Stimulated activated CD4-positive, alpha-beta T cell treated with anti-CD3 and anti-CD28 coated beads, Interleukin-4, amount 100 ng/mL, for 4 hours (primary cell): ENCODE results near the gene KRTAP27-1.

Experiments
- DNase-seq, 2 experiments: peaks; one replicate each; pipeline ENCODE4 v3.0.0-alpha.2; 2020

KRTAP27-1 gene

GRCh38 chr21:30337276-30337744, at the start of gene KRTAP27-1:
Gene KRTAP27-1 (minus strand): TSS chr21:30337694. CDS start chr21:30337668, 26 bp downstream.
- DNase-seq = no peak

GRCh38 chr21:30382201-30382600, 44.7 kb upstream of the KRTAP27-1 start:
- no peak for DNase-seq

- no peak for DNase-seq
Observed at GRCh38 chr21:30372139-30372770, 34.8 kb upstream of the KRTAP27-1 start, which contains the start of gene KRTAP13-2. Gene KRTAP13-2 (minus strand): TSS chr21:30372271. CDS start chr21:30372213, 58 bp downstream.

GRCh38 chr21:30355906-30356305, 18.4 kb upstream of the KRTAP27-1 start:
- DNase-seq = no peak

GRCh38 chr21:30354308-30355005, 17.0 kb upstream of the KRTAP27-1 start:
- no peak for DNase-seq

GRCh38 chr21:30351534-30351933, 14.0 kb upstream of the KRTAP27-1 start:
- no peak for DNase-seq

- DNase-seq = no peak
Observed at GRCh38 chr21:30349572-30349971, 12.1 kb upstream of the KRTAP27-1 start.

GRCh38 chr21:30348506-30348905, 11.0 kb upstream of the KRTAP27-1 start, which contains the start of gene KRTAP23-1:
Gene KRTAP23-1 (minus strand): TSS chr21:30348606. CDS start chr21:30348606, 0 bp downstream.
- no peak for DNase-seq

GRCh38 chr21:30345014-30345413, 7.5 kb upstream of the KRTAP27-1 start:
- DNase-seq = no peak

GRCh38 chr21:30340714-30341573, 3.5 kb upstream of the KRTAP27-1 start:
- peak; percentile 5 to 21 for DNase-seq

- DNase-seq = no peak
Observed at GRCh38 chr21:30338717-30339116, 1.2 kb upstream of the KRTAP27-1 start.

- no peak for DNase-seq
Observed at GRCh38 chr21:30337772-30338171, 278 bp upstream of the KRTAP27-1 start.

- no peak for DNase-seq
Observed at GRCh38 chr21:30336596-30336995, 898 bp downstream of the KRTAP27-1 start.

- no peak for DNase-seq
Observed at GRCh38 chr21:30333736-30334135, 3.8 kb downstream of the KRTAP27-1 start.

- no peak for DNase-seq
Observed at GRCh38 chr21:30332681-30333080, 4.8 kb downstream of the KRTAP27-1 start.

GRCh38 chr21:30329203-30329875, 8.2 kb downstream of the KRTAP27-1 start:
- DNase-seq = no peak

GRCh38 chr21:30326390-30326789, 11.1 kb downstream of the KRTAP27-1 start:
- DNase-seq = no peak

GRCh38 chr21:30320215-30320614, 17.3 kb downstream of the KRTAP27-1 start, which contains the start of gene KRTAP26-1:
Gene KRTAP26-1 (minus strand): TSS chr21:30320315. CDS start chr21:30320035, 280 bp downstream.
- no peak for DNase-seq

- DNase-seq = no peak
Observed at GRCh38 chr21:30315701-30316100, 21.8 kb downstream of the KRTAP27-1 start.

- no peak for DNase-seq
Observed at GRCh38 chr21:30306884-30307283, 30.6 kb downstream of the KRTAP27-1 start.

- no peak for DNase-seq
Observed at GRCh38 chr21:30305136-30305535, 32.4 kb downstream of the KRTAP27-1 start.

GRCh38 chr21:30289215-30289614, 48.3 kb downstream of the KRTAP27-1 start, which contains the start of gene KRTAP25-1:
Gene KRTAP25-1 (minus strand): TSS chr21:30289514. CDS start chr21:30289490, 24 bp downstream.
- DNase-seq = no peak
